ENCODE data around the gene SCAMP1.

SCAMP1 gene

GRCh38 chr5:78527925-78528324 is 167.5 kb downstream of the SCAMP1 start:
- no peak overlapping the region for H3K4me3 ChIP-seq (ENCODE audit: low read depth, low read length)
- ChIA-PET POLR2A (no interaction called here), CTCF (no interaction called here)
- DNase-seq (ENCODE audit: low read depth, low spot score), result no peak
- no peak for TF ChIP-seq CTCF (IDR thresholded peaks at IDR 0.05; ENCODE audit: insufficient read depth, low read length, missing control alignments)

All from AG04449 (cell line).